ENCODE measurements around the gene PPM1J. TPM values are rescaled to one million over a fixed set of nuclear protein-coding genes. Genes with fewer than 3 reads are reported as not detected.

The PPM1J gene
- total RNA-seq, 1 experiment from 2014 or later: 0.51 TPM

DNA sequence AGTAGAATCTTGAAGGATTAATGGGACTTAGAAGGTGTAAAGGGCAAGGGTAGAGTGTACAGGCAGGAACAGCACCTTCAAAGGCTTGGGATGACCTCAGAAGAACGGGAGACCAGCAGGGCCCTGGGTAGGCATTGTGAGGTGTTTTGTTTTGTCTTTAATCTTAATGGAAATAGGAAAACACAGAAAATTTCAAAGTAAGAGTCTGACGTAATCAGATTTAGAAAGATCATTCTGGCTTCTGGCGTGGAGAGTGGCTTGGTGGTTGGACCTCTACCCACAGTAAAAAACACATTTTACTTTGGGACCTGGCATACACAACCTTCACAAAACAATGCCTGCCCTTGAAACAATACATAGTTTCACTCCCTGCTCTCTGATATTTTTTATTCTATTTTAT lies 36.5 kb downstream of the PPM1J start:
- TF ChIP-seq, protein P1, sequence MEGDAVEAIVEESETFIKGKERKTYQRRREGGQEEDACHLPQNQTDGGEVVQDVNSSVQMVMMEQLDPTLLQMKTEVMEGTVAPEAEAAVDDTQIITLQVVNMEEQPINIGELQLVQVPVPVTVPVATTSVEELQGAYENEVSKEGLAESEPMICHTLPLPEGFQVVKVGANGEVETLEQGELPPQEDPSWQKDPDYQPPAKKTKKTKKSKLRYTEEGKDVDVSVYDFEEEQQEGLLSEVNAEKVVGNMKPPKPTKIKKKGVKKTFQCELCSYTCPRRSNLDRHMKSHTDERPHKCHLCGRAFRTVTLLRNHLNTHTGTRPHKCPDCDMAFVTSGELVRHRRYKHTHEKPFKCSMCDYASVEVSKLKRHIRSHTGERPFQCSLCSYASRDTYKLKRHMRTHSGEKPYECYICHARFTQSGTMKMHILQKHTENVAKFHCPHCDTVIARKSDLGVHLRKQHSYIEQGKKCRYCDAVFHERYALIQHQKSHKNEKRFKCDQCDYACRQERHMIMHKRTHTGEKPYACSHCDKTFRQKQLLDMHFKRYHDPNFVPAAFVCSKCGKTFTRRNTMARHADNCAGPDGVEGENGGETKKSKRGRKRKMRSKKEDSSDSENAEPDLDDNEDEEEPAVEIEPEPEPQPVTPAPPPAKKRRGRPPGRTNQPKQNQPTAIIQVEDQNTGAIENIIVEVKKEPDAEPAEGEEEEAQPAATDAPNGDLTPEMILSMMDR (IDR thresholded peaks at IDR 0.05): no peak
- TF ChIP-seq, protein P2, sequence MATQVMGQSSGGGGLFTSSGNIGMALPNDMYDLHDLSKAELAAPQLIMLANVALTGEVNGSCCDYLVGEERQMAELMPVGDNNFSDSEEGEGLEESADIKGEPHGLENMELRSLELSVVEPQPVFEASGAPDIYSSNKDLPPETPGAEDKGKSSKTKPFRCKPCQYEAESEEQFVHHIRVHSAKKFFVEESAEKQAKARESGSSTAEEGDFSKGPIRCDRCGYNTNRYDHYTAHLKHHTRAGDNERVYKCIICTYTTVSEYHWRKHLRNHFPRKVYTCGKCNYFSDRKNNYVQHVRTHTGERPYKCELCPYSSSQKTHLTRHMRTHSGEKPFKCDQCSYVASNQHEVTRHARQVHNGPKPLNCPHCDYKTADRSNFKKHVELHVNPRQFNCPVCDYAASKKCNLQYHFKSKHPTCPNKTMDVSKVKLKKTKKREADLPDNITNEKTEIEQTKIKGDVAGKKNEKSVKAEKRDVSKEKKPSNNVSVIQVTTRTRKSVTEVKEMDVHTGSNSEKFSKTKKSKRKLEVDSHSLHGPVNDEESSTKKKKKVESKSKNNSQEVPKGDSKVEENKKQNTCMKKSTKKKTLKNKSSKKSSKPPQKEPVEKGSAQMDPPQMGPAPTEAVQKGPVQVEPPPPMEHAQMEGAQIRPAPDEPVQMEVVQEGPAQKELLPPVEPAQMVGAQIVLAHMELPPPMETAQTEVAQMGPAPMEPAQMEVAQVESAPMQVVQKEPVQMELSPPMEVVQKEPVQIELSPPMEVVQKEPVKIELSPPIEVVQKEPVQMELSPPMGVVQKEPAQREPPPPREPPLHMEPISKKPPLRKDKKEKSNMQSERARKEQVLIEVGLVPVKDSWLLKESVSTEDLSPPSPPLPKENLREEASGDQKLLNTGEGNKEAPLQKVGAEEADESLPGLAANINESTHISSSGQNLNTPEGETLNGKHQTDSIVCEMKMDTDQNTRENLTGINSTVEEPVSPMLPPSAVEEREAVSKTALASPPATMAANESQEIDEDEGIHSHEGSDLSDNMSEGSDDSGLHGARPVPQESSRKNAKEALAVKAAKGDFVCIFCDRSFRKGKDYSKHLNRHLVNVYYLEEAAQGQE (IDR thresholded peaks at IDR 0.05; ENCODE audit: insufficient read depth in 1 of 2, low read depth in 2 of 2, low read length in 1 of 2): no peak
- TF ChIP-seq TCF7L2 (IDR thresholded peaks at IDR 0.05; ENCODE audit: low read depth, low read length) (no peak), SIN3A (IDR thresholded peaks at IDR 0.05; ENCODE audit: borderline replicate concordance, insufficient read depth, low read depth, low read length) (no peak), POLR2AphosphoS5 (IDR thresholded peaks at IDR 0.05; ENCODE audit: low read depth, low read length) (no peak)
- H3K36me3 ChIP-seq (ENCODE audit: control insufficient read depth, insufficient read depth, low read length): no peaks in the 10 kb centered on the region; the same call in 1 of the 2 replicates
- ChIA-PET POLR2A (no interaction called here), CTCF (no interaction called here)
- BruUV-seq (replicated peaks): no TSS peak
- H3K27me3 ChIP-seq (ENCODE audit: control insufficient read depth, insufficient read depth, low read length): no peaks in the 10 kb centered on the region
- intact Hi-C loops (cut with micrococcal nuclease; ENCODE audit: unreplicated experiment) (no loop called here), in situ Hi-C loops (cut with HindIII; ENCODE audit: low pct_unique_long_range_greater_than_20kb, low sequenced_read_pairs) (no loop called here)
- peaks cover 12% of the 10 kb centered on the region for H3K4me1 ChIP-seq (ENCODE audit: control insufficient read depth, insufficient read depth, low read length)
- H3K27ac ChIP-seq (ENCODE audit: low read length): no peak overlapping the region
- no peak overlapping the region for H3K4me3 ChIP-seq (ENCODE audit: low read depth in 2 of 2, low read length in 2 of 2)
- ATAC-seq (no peak), DNase-seq (ENCODE audit: low read depth, low spot score) (no peak)
- H3K9me3 ChIP-seq (ENCODE audit: control insufficient read depth, insufficient read depth, low read depth, low read length): no peaks in the 10 kb centered on the region

DNA sequence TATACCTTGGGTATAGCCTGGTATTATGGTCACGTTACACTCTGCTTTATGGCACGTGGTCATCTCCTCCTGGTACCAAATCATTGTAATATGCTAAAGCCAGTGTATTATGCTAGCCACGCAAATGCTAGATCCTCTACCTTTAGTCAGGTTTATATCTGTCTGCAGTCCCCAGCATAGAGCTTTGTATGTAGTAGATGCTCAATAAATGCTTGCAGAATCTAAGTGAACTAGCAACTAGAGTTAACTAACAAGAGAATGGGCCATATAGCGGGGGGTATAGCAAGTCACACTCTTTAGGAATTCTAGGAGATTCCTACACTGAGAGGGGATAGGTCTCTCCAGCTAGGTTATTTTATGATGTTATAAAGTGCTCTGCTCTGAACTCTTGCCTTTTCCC lies 37.6 kb downstream of the PPM1J start:
- ChIA-PET POLR2A (no interaction called here), CTCF (no interaction called here)
- no peaks in the 10 kb centered on the region for H3K9me3 ChIP-seq (ENCODE audit: control insufficient read depth, insufficient read depth, low read depth, low read length)
- no peak for DNase-seq (ENCODE audit: low read depth, low spot score)
- H3K27me3 ChIP-seq (ENCODE audit: control insufficient read depth, insufficient read depth, low read length): no peaks in the 10 kb centered on the region
- intact Hi-C loops (cut with micrococcal nuclease; ENCODE audit: unreplicated experiment) (no loop called here), in situ Hi-C loops (cut with HindIII; ENCODE audit: low pct_unique_long_range_greater_than_20kb, low sequenced_read_pairs) (no loop called here)
- no TSS peak for BruUV-seq (replicated peaks)
- no peak overlapping the region for H3K27ac ChIP-seq (ENCODE audit: low read length)
- ATAC-seq: no peak
- H3K36me3 ChIP-seq (ENCODE audit: control insufficient read depth, insufficient read depth, low read length): no peaks in the 10 kb centered on the region; the same call in 1 of the 2 replicates
- TF ChIP-seq, protein P1 (IDR thresholded peaks at IDR 0.05): no peak
- TF ChIP-seq TCF7L2 (IDR thresholded peaks at IDR 0.05; ENCODE audit: low read depth, low read length) (no peak), POLR2AphosphoS5 (IDR thresholded peaks at IDR 0.05; ENCODE audit: low read depth, low read length) (no peak), SIN3A (IDR thresholded peaks at IDR 0.05; ENCODE audit: borderline replicate concordance, insufficient read depth, low read depth, low read length) (no peak)
- TF ChIP-seq, protein P2 (IDR thresholded peaks at IDR 0.05; ENCODE audit: insufficient read depth in 1 of 2, low read depth in 2 of 2, low read length in 1 of 2): no peak
- H3K4me1 ChIP-seq (ENCODE audit: control insufficient read depth, insufficient read depth, low read length): peaks cover 20% of the 10 kb centered on the region
- no peak overlapping the region for H3K4me3 ChIP-seq (ENCODE audit: low read depth in 2 of 2, low read length in 2 of 2)

All from Panc1 (cell line).